Measurements from ENCODE around the gene SORT1. TPM values are rescaled to one million over a fixed set of nuclear protein-coding genes. Genes with fewer than 3 reads are reported as not detected.

Gene SORT1
- total and polyA plus RNA-seq, 2 of the 4 experiments (the other 2 are of a cell fraction), result 15.8 to 16.7 TPM

DNA sequence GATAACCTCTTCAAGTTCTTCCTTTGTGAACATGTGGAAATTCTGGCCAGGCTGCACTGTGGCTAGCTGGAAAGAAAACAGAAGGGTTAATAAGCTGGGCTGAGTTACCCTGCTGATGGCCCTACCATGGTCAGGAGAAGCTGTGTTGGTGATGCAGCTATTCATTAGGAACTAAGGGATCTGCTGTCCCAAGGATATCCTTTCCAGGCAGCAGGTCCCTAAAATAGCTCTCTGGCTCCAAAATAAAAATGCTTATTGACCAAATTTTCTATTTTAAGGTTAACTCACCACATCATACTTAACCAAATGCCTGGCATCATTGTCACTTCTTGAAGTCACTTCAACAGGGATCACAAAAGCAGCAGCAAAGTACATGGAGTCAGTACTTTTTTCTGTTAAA is 4.3 kb upstream of the SORT1 start:
- H3K9me3 ChIP-seq (ENCODE audit: control insufficient read depth, insufficient read depth, low read length), result no peaks in the 10 kb centered on the region
- no peak overlapping the region for H4K5ac ChIP-seq (ENCODE audit: low read depth, low read length)
- H3K18ac ChIP-seq (ENCODE audit: low read depth, low read length), result no peak overlapping the region
- no peak overlapping the region for H2AK9ac ChIP-seq (replicated peaks; ENCODE audit: low read depth, low read length, poor library complexity)
- no peak overlapping the region for H3K4ac ChIP-seq (ENCODE audit: low read depth, low read length)
- H2AK5ac ChIP-seq (ENCODE audit: low read depth, low read length), result no peak overlapping the region
- peaks cover 8 to 22% of the 10 kb centered on the region in 2 experiments for H3K79me1 ChIP-seq (ENCODE audit: low read depth in 1 of 2, low read length in 2 of 2)
- H3K14ac ChIP-seq (replicated peaks; ENCODE audit: low read depth, low read length), result no peak overlapping the region
- H3K56ac ChIP-seq (ENCODE audit: extremely low read depth, insufficient read depth, low read length), result no peak overlapping the region
- CTCF ChIA-PET, result interaction anchor here (1.2 to 1.4 kb wide), 2 partner anchors 125 to 131 kb away, joined by 3 read pairs; no protein-coding TSS in a partner anchor
- H3K4me2 ChIP-seq (ENCODE audit: low read depth, low read length), result no peak overlapping the region
- no peak overlapping the region for H2AFZ ChIP-seq (replicated peaks; ENCODE audit: low read length, poor library complexity)
- H3K27ac ChIP-seq (ENCODE audit: insufficient read depth, low read length), result no peak overlapping the region
- DNase-seq (no peak), ATAC-seq (ENCODE audit: low read depth) (no peak)
- in situ Hi-C loops (cut with MboI; ENCODE audit: low sequenced_read_pairs) (no loop called here), intact Hi-C loops (cut with micrococcal nuclease) (no loop called here), dilution Hi-C loops (cut with HindIII; ENCODE audit: low sequenced_read_pairs, unreplicated experiment) (no loop called here)
- H4K20me1 ChIP-seq (ENCODE audit: insufficient read depth, low read length), result no peaks in the 10 kb centered on the region
- BruUV-seq (replicated peaks), result no TSS peak
- H3K27me3 ChIP-seq (ENCODE audit: control insufficient read depth, insufficient read depth, low read length), result no peaks in the 10 kb centered on the region
- no peak for TF ChIP-seq NFE2L2 (IDR thresholded peaks at IDR 0.05; ENCODE audit: low read depth, low read length)
- TF ChIP-seq, protein P1, sequence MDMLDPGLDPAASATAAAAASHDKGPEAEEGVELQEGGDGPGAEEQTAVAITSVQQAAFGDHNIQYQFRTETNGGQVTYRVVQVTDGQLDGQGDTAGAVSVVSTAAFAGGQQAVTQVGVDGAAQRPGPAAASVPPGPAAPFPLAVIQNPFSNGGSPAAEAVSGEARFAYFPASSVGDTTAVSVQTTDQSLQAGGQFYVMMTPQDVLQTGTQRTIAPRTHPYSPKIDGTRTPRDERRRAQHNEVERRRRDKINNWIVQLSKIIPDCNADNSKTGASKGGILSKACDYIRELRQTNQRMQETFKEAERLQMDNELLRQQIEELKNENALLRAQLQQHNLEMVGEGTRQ (IDR thresholded peaks at IDR 0.05; ENCODE audit: low read depth, low read length), result no peak
- TF ChIP-seq CEBPB (IDR thresholded peaks at IDR 0.05; ENCODE audit: low read depth, low read length), result no peak
- no peak for TF ChIP-seq MAFK (IDR thresholded peaks at IDR 0.05; ENCODE audit: low read depth, low read length)
- TF ChIP-seq POLR2A (IDR thresholded peaks at IDR 0.05; ENCODE audit: low read depth, low read length), result no peak
- TF ChIP-seq FOS (IDR thresholded peaks at IDR 0.05; ENCODE audit: low read depth, low read length), result no peak
- no peak for TF ChIP-seq BHLHE40 (IDR thresholded peaks at IDR 0.05; ENCODE audit: low read depth, low read length)
- H3K4me1 ChIP-seq (ENCODE audit: control insufficient read depth, insufficient read depth, low read length), result peaks cover 4% of the 10 kb centered on the region
- H2BK5ac ChIP-seq (ENCODE audit: low read depth, low read length, poor library complexity, severe bottlenecking), result no peak overlapping the region
- H4K91ac ChIP-seq (ENCODE audit: insufficient read depth, low read depth, low read length), result no peak overlapping the region
- H2BK120ac ChIP-seq (ENCODE audit: low read depth, low read length), result no peak overlapping the region
- H3K36me3 ChIP-seq (ENCODE audit: control insufficient read depth, insufficient read depth, low read length), result peaks cover 15% of the 10 kb centered on the region
- H3K23ac ChIP-seq (ENCODE audit: low read depth, low read length), result no peak overlapping the region
- H3K9ac ChIP-seq (ENCODE audit: low read depth, low read length), result no peak overlapping the region
- no peak overlapping the region for H2BK20ac ChIP-seq (ENCODE audit: low read depth, low read length)
- no peak overlapping the region for H4K8ac ChIP-seq (ENCODE audit: low read depth in 2 of 2, low read length in 2 of 2)
- H2BK15ac ChIP-seq (ENCODE audit: low read depth, low read length), result no peak overlapping the region
- H3K4me3 ChIP-seq (ENCODE audit: insufficient read depth, low read depth, low read length), result no peak overlapping the region
- peaks cover 4% of the 10 kb centered on the region; the same call in 1 of the 2 replicates for H3K9me1 ChIP-seq (ENCODE audit: insufficient read depth, low read length)
- POLR2A ChIA-PET (ENCODE audit: unreplicated experiment), result no interaction called here
